A673 (cell line): ENCODE measurements around the gene NAPSA.

Experiments
- EZH2 ChIP-seq: fragments of 200-600 bp; sonication (generic); IDR thresholded peaks from 2 replicates; pipeline ENCODE4 v1.6.1; 2017; ENCODE audit warnings: borderline replicate concordance, low read depth, mild to moderate bottlenecking, mixed read lengths, antibody characterized with exemption, low read length; ENCODE audit not compliant: poor library complexity, severe bottlenecking
- TF ChIP-seq, protein P1 (sequence below): fragments of 300-800, 200-600 bp; sonication (generic); conservative IDR thresholded peaks from 2 replicates; pipeline ENCODE4 v1.5.1; 2017; ENCODE audit warnings: low read depth, mild to moderate bottlenecking, antibody characterized with exemption, low read length, moderate library complexity, mixed read lengths

DNA sequence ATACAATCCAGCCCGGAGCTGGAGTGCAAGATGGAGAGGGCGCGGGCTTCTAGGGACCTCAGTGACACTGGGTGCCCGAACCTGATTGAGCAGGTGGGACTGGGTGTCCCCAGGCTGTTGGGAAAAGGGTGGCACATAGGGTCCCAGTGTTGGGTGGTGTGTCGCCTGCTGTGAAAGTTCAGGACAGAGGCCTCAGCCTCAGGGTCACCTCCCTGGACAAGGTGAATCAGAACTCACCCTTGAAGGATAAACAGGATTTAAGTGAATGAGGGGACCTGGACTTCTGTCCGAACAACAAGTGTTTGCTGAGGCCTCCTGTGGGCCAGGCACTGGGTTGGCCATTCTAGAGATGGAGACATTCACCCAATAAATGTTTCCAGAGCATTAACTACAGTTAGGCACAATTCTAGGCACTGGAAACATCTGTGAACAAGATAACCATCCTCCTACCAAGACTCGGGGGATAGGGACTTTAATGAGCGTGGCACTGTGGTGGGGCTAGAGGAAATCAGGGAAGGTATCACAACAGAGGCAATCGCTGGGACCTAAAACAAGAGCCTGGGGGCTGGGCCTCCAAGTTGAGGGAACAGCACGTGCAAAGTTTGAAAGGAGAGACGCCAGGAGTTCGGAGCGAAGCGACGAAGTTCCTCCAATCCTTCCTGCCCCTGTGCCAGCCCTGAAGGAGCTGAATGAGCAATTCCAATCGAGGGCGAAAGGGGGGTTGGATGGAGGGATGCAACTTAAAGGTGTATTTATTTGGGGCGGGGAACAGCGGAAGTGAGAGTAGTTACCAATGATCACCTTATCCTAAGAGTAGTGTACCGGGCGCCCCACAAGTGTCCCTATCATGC lies 17.8 kb upstream of the NAPSA start:
- TF ChIP-seq, protein P1, sequence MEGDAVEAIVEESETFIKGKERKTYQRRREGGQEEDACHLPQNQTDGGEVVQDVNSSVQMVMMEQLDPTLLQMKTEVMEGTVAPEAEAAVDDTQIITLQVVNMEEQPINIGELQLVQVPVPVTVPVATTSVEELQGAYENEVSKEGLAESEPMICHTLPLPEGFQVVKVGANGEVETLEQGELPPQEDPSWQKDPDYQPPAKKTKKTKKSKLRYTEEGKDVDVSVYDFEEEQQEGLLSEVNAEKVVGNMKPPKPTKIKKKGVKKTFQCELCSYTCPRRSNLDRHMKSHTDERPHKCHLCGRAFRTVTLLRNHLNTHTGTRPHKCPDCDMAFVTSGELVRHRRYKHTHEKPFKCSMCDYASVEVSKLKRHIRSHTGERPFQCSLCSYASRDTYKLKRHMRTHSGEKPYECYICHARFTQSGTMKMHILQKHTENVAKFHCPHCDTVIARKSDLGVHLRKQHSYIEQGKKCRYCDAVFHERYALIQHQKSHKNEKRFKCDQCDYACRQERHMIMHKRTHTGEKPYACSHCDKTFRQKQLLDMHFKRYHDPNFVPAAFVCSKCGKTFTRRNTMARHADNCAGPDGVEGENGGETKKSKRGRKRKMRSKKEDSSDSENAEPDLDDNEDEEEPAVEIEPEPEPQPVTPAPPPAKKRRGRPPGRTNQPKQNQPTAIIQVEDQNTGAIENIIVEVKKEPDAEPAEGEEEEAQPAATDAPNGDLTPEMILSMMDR = no peak
- no peak for TF ChIP-seq EZH2
